MM.1S (cell line): ENCODE measurements around the gene LMF1.
"Not testable (repeated sequence)": the region's sequence is repeated elsewhere in the genome, so short reads cannot be mapped to it uniquely, and the experiment has no call there.

ENCODE experiments used
- DNase-seq: peaks from one replicate; pipeline ENCODE4 v3.0.0-alpha.2; 2015
- H2AFZ ChIP-seq: fragments of 300-600 bp; sonication (generic); 2 replicates; pipeline ENCODE4 v1.6.0; 2016; ENCODE audit warnings: antibody characterized with exemption, low read length
- H3F3A ChIP-seq: fragments of 300-600 bp; sonication (generic); 2 replicates; pipeline ENCODE4 v1.6.1; 2016; ENCODE audit warnings: mild to moderate bottlenecking, antibody characterized with exemption, low read length, moderate library complexity, mixed read lengths; ENCODE audit not compliant: insufficient read depth
- H3K27ac ChIP-seq: fragments of 300-600 bp; sonication (generic); 2 replicates; pipeline ENCODE4 v1.5.1; 2016; ENCODE audit warnings: mild to moderate bottlenecking, low read length
- H3K27me3 ChIP-seq: fragments of 300-600 bp; sonication (generic); replicated peaks from 2 replicates; pipeline ENCODE4 v1.6.0; 2016; ENCODE audit warnings: low read length; ENCODE audit not compliant: insufficient read depth
- H3K36me3 ChIP-seq: fragments of 300-600 bp; sonication (generic); replicated peaks from 2 replicates; pipeline ENCODE4 v1.6.1; 2016; ENCODE audit warnings: mild to moderate bottlenecking, low read length, mixed read lengths; ENCODE audit not compliant: insufficient read depth
- H3K4me1 ChIP-seq: fragments of 300-600 bp; sonication (generic); 2 replicates; pipeline ENCODE4 v1.6.1; 2016; ENCODE audit warnings: low read length, mixed read lengths
- H3K4me2 ChIP-seq: fragments of 300-600 bp; sonication (generic); 2 replicates; pipeline ENCODE4 v1.6.0; 2016; ENCODE audit warnings: low read depth, low read length
- H3K4me3 ChIP-seq: fragments of 300-600 bp; sonication (generic); 2 replicates; pipeline ENCODE4 v1.5.1; 2016; ENCODE audit warnings: low read length, mixed read lengths
- H3K79me2 ChIP-seq: fragments of 300-600 bp; sonication (generic); 2 replicates; pipeline ENCODE4 v1.6.1; 2016; ENCODE audit warnings: mixed run types, low read length, mixed read lengths
- H3K9ac ChIP-seq: fragments of 300-600 bp; sonication (generic); 2 replicates; pipeline ENCODE4 v1.6.1; 2016; ENCODE audit warnings: low read length, mixed read lengths
- H3K9me2 ChIP-seq: fragments of 300-600 bp; sonication (generic); replicated peaks from 2 replicates; pipeline ENCODE4 v1.6.1; 2016; ENCODE audit warnings: mild to moderate bottlenecking, low read length, mixed read lengths; ENCODE audit not compliant: insufficient read depth
- H3K9me3 ChIP-seq: fragments of 300-600 bp; sonication (generic); replicated peaks from 2 replicates; pipeline ENCODE4 v1.6.1; 2016; ENCODE audit warnings: mild to moderate bottlenecking, low read length, mixed read lengths; ENCODE audit not compliant: insufficient read depth
- H4K20me1 ChIP-seq: fragments of 300-600 bp; sonication (generic); 2 replicates; pipeline ENCODE4 v1.6.1; 2016; ENCODE audit warnings: mild to moderate bottlenecking, low read length, moderate library complexity, mixed read lengths; ENCODE audit not compliant: insufficient read depth
- CTCF ChIP-seq: fragments of 300-600 bp; sonication (generic); IDR thresholded peaks from 2 replicates; pipeline ENCODE4 v1.5.1; 2016; ENCODE audit warnings: antibody characterized with exemption, low read length, mixed read lengths
- EZH2 ChIP-seq: fragments of 300-600 bp; sonication (generic); optimal IDR thresholded peaks from 2 replicates; pipeline ENCODE3; 2017; ENCODE audit warnings: low read depth, mild to moderate bottlenecking, antibody characterized with exemption, low read length, mixed read lengths
- EZH2phosphoT487 ChIP-seq: fragments of 300-600 bp; sonication (generic); IDR thresholded peaks from 2 replicates; pipeline ENCODE4 v1.6.1; 2018; ENCODE audit warnings: antibody characterized with exemption, low read length

The LMF1 gene

GRCh38 chr16:952321-952720, 18.5 kb downstream of the LMF1 start:
- no peaks in the 10 kb centered on the region for H3K4me1 ChIP-seq
- TF ChIP-seq CTCF (no peak), EZH2phosphoT487 (no peak), EZH2 (no peak)
- no peak overlapping the region for H3K4me3 ChIP-seq

GRCh38 chr16:951660-952301, 19.0 kb downstream of the LMF1 start:
- no peak for DNase-seq
- Histone ChIP-seq H2AFZ (no peak overlapping the region), H3K36me3 (no peaks in the 10 kb centered on the region), H3K4me2 (no peak overlapping the region), H3K79me2 (no peaks in the 10 kb centered on the region), H3K4me1 (no peaks in the 10 kb centered on the region), H3F3A (no peaks in the 10 kb centered on the region), H3K27me3 (peaks cover 7% of the 10 kb centered on the region), H3K9me3 (no peaks in the 10 kb centered on the region), H3K27ac (no peak overlapping the region), H3K4me3 (no peak overlapping the region), H3K9me2 (no peaks in the 10 kb centered on the region), H4K20me1 (no peaks in the 10 kb centered on the region), H3K9ac (no peak overlapping the region)
- TF ChIP-seq CTCF (no peak), EZH2phosphoT487 (no peak), EZH2 (no peak)

More at GRCh38 chr16:952321-952720, 18.5 kb downstream of the LMF1 start:
- Histone ChIP-seq H3K9me2 (no peaks in the 10 kb centered on the region), H3F3A (no peaks in the 10 kb centered on the region), H3K79me2 (no peaks in the 10 kb centered on the region), H3K27me3 (peaks cover 13% of the 10 kb centered on the region), H2AFZ (no peak overlapping the region), H3K27ac (no peak overlapping the region), H3K9me3 (no peaks in the 10 kb centered on the region), H3K4me2 (no peak overlapping the region), H3K9ac (no peak overlapping the region), H3K36me3 (no peaks in the 10 kb centered on the region), H4K20me1 (no peaks in the 10 kb centered on the region)
- no peak for DNase-seq

GRCh38 chr16:950733-951573, 19.8 kb downstream of the LMF1 start:
- H3K27ac ChIP-seq, H2AFZ ChIP-seq, H3F3A ChIP-seq, DNase-seq, H4K20me1 ChIP-seq, H3K9ac ChIP-seq, H3K4me2 ChIP-seq, H3K9me3 ChIP-seq, H3K9me2 ChIP-seq, H3K79me2 ChIP-seq, H3K36me3 ChIP-seq, H3K4me3 ChIP-seq, H3K4me1 ChIP-seq: not testable (repeated sequence)
- H3K27me3 ChIP-seq: peaks cover 12% of the 10 kb centered on the region

GRCh38 chr16:948767-949166, 22.0 kb downstream of the LMF1 start:
- H3K4me3 ChIP-seq, H3K9ac ChIP-seq, H3F3A ChIP-seq, H3K4me1 ChIP-seq, H3K9me3 ChIP-seq, H3K4me2 ChIP-seq, H4K20me1 ChIP-seq, DNase-seq, H3K36me3 ChIP-seq, H3K27ac ChIP-seq, H3K79me2 ChIP-seq, H2AFZ ChIP-seq, H3K9me2 ChIP-seq: not testable (repeated sequence)
- H3K27me3 ChIP-seq: peaks cover 12% of the 10 kb centered on the region

GRCh38 chr16:947922-948303, 22.9 kb downstream of the LMF1 start:
- H3K36me3 ChIP-seq, H3K9ac ChIP-seq, H3K27ac ChIP-seq: not testable (repeated sequence)

More at GRCh38 chr16:947922-948303, 22.9 kb downstream of the LMF1 start:
- H3K27me3 ChIP-seq: peaks cover 12% of the 10 kb centered on the region
- H3K4me3 ChIP-seq, H3F3A ChIP-seq, H3K79me2 ChIP-seq, DNase-seq, H4K20me1 ChIP-seq, H3K9me2 ChIP-seq, H3K4me1 ChIP-seq, H3K9me3 ChIP-seq, H2AFZ ChIP-seq, H3K4me2 ChIP-seq: not testable (repeated sequence)
